ENCODE data around the gene B3GAT3. TPM values are rescaled to one million over a fixed set of nuclear protein-coding genes. Genes with fewer than 3 reads are reported as not detected.
"Not testable (repeated sequence)": the region's sequence is repeated elsewhere in the genome, so short reads cannot be mapped to it uniquely, and the experiment has no call there.

B3GAT3 gene
- total RNA-seq, 2 donors from 2014 or later = 21.8 to 37.7 TPM

GRCh38 chr11:62588966-62589637 is 32.7 kb downstream of the B3GAT3 start:
- Histone ChIP-seq H3K36me3 (no peaks in the 10 kb centered on the region), H3K27me3 (no peaks in the 10 kb centered on the region), H3K4me1 (peaks cover 20% of the 10 kb centered on the region), H3K9ac (ENCODE audit: low read depth in 2 of 2, low read length in 2 of 2) (no peak overlapping the region), H3K9me3 (no peaks in the 10 kb centered on the region), H3K27ac (no peak overlapping the region), H3K4me3 (no peak overlapping the region)
- intact Hi-C loops (cut with DNase I) = no loop called here
- no peak for TF ChIP-seq CTCF (IDR thresholded peaks at IDR 0.05)
- no peak for DNase-seq

GRCh38 chr11:62585356-62585755 is 36.4 kb downstream of the B3GAT3 start:
- H3K27ac ChIP-seq; H3K9ac ChIP-seq (ENCODE audit: low read depth in 2 of 2, low read length in 2 of 2); H3K4me1 ChIP-seq; intact Hi-C loops (cut with DNase I); DNase-seq; H3K9me3 ChIP-seq; H3K4me3 ChIP-seq; H3K36me3 ChIP-seq; H3K27me3 ChIP-seq: not testable (repeated sequence)

- H3K27me3 ChIP-seq; H3K4me3 ChIP-seq; H3K9me3 ChIP-seq; H3K27ac ChIP-seq; H3K4me1 ChIP-seq; H3K9ac ChIP-seq (ENCODE audit: low read depth in 2 of 2, low read length in 2 of 2); intact Hi-C loops (cut with DNase I); H3K36me3 ChIP-seq; DNase-seq: not testable (repeated sequence)
These were observed 40.1 kb downstream of the B3GAT3 start for GRCh38 chr11:62581735-62582134.

- intact Hi-C loops (cut with DNase I) = no loop called here
- no peak for DNase-seq
- no peak for TF ChIP-seq CTCF (IDR thresholded peaks at IDR 0.05)
- Histone ChIP-seq H3K9ac (ENCODE audit: low read depth in 2 of 2, low read length in 2 of 2) (no peak overlapping the region), H3K9me3 (no peaks in the 10 kb centered on the region), H3K27ac (no peak overlapping the region), H3K4me3 (no peak overlapping the region), H3K36me3 (no peaks in the 10 kb centered on the region), H3K27me3 (no peaks in the 10 kb centered on the region), H3K4me1 (peaks cover 6% of the 10 kb centered on the region)
These were observed 40.6 kb downstream of the B3GAT3 start for GRCh38 chr11:62580959-62581715.

- Histone ChIP-seq H3K36me3 (no peaks in the 10 kb centered on the region), H3K4me3 (no peak overlapping the region), H3K9ac (ENCODE audit: low read depth in 2 of 2, low read length in 2 of 2) (no peak overlapping the region), H3K27me3 (no peaks in the 10 kb centered on the region), H3K4me1 (peaks cover 18% of the 10 kb centered on the region), H3K9me3 (no peaks in the 10 kb centered on the region), H3K27ac (no peak overlapping the region)
- intact Hi-C loops (cut with DNase I) = no loop called here
- DNase-seq = no peak
- no peak for TF ChIP-seq CTCF (IDR thresholded peaks at IDR 0.05)
These were observed 42.5 kb downstream of the B3GAT3 start for GRCh38 chr11:62579252-62579651.

GRCh38 chr11:62578541-62578940 is 43.2 kb downstream of the B3GAT3 start:
- Histone ChIP-seq H3K9ac (ENCODE audit: low read depth in 2 of 2, low read length in 2 of 2) (no peak overlapping the region), H3K27ac (no peak overlapping the region), H3K36me3 (no peaks in the 10 kb centered on the region), H3K9me3 (no peaks in the 10 kb centered on the region), H3K4me1 (peaks cover 18% of the 10 kb centered on the region), H3K27me3 (no peaks in the 10 kb centered on the region), H3K4me3 (no peak overlapping the region)
- no peak for TF ChIP-seq CTCF (IDR thresholded peaks at IDR 0.05)
- no peak for DNase-seq
- intact Hi-C loops (cut with DNase I) = no loop called here

Measured in colonic mucosa (tissue), 4 donors.